HG02623 (cell line): ENCODE data around the gene VPS26A.
"Not testable (repeated sequence)": the region's sequence is repeated elsewhere in the genome, so short reads cannot be mapped to it uniquely, and the experiment has no call there.

Experiments
- ATAC-seq: cut with Tn5 transposase; IDR thresholded peaks from one replicate; pipeline ENCODE4 v1.9.1; 2021; ENCODE audit warnings: moderate library complexity; ENCODE audit not compliant: unreplicated experiment

Gene VPS26A

GRCh38 chr10:69102440-69102839 lies 21.5 kb upstream of the VPS26A start:
- no peak for ATAC-seq

- no peak for ATAC-seq
Measured at GRCh38 chr10:69103784-69104183, 20.2 kb upstream of the VPS26A start.

DNA sequence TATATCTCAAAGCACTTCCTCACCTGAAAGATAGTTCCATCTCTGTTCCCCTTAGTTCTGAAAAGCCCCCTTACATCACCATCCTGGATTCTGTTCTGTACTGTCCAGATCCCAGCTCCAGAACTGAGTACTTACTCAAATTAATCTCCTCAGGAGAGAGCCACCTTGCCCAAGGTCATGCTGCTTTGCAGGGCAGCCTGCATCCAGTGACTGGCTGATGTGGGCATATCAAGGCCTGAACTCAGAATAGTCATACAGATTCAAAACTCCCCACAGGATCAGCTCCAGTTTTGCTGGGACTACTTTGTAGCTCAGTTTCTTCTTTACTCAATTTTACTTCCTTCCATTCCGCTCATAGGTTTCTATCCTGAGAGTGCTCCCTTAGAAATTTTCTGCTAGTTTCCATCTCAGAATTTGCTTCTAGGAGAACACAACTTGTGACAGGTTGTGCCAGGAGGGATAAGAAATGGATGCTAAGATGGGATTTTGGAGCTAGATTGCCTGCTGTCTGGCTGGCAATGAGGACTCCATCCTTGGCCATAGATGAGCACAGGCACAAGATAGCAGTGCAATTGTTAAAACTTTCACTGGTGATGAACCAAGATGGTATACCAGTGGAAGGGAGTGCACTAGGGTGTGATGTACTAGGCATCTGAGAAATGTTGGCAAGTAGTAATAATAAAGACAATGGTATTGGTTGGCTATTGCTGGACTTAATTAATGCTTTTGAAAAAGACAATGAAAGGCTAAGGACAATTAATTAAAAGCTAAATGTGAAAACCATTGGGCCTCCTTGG lies 18.8 kb upstream of the VPS26A start:
- ATAC-seq: no peak

- no peak for ATAC-seq
Measured at GRCh38 chr10:69107176-69107490, 16.8 kb upstream of the VPS26A start.

DNA sequence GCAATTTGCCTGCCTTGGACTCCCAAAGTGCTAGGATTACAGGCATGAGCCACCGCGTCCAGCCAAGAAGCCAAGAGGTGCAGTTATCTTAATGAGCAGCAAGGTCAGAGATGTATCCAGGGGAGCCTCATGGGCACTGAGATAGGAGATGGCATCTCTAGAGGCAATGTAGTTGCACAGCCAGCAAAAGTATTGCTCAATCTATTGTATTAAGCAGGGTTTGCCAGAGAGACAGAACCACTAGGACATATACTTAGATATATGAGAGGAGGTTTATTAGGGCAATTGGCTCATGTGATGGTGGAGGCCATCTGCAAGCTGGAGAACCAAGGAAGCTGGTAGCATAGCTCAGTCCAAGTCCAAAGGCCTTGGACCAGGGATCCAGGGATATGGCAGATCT lies 16.3 kb upstream of the VPS26A start:
- ATAC-seq: no peak

DNA sequence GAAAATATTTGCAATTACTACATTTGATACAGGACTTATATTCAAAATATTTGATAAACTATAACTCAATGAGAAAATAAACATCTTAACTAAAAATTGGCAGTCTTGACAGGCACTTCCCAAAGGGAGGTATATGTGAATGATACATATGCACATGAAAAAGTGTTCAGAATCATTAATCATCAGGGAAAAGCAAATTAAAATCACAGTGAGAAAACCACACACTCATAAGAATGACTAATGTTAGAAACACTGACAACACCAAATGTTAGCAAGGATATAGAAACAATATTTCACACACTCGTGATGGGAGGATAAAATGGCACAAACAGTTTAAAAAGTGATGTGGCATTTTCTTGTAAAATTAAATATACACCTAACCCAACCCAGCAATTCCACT lies 4.1 kb upstream of the VPS26A start:
- no peak for ATAC-seq

- peak; percentile 31 for ATAC-seq
Measured at GRCh38 chr10:69123306-69123746, 652 bp upstream of the VPS26A start.

- peak; percentile 16 for ATAC-seq
Measured at GRCh38 chr10:69124563-69125268, 738 bp downstream of the VPS26A start.

- ATAC-seq: no peak
Measured at GRCh38 chr10:69125554-69125953, 1.6 kb downstream of the VPS26A start.

GRCh38 chr10:69130251-69130650 lies 6.3 kb downstream of the VPS26A start:
- no peak for ATAC-seq

DNA sequence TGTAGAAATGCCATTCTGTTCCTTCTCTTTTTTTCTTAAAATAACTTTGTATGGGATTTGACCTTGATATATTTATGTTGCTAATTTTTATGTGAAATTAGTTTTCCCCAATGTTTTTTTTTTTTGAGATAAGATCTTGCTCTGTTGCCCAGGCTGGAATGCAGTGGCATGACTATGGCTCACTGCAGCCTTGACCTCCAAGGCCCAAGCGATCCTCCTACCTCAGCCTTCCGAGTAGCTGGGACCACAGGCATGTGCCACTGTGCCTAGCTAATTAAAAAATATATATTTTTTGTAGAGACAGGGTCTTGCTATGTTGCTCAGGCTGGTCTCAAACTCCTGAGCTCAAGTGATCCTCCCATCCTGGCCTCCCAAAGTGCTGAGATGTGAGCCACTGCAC lies 16.0 kb downstream of the VPS26A start:
- no peak for ATAC-seq

DNA sequence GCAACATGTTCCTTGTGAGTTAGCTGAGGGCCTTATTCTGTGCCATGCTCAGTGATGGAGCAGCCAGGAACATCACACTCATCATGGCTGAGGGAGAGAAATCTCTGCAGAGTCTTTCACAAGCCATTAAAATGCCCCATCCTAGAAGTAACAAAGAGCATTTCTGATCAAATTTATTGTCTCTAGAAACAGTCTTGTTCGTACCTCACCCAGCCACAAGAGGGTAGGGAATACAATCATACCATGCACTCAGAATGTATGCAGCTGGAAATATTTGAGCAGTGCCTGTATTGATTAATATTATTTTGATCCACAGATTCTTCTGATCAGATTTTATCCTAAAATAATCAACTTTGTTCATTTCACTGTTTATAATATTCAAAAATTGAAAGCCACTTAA lies 17.3 kb downstream of the VPS26A start:
- no peak for ATAC-seq

- ATAC-seq: not testable (repeated sequence)
Measured at GRCh38 chr10:69142074-69142473, 18.1 kb downstream of the VPS26A start.

GRCh38 chr10:69142983-69143382 lies 19.0 kb downstream of the VPS26A start:
- ATAC-seq: no peak

DNA sequence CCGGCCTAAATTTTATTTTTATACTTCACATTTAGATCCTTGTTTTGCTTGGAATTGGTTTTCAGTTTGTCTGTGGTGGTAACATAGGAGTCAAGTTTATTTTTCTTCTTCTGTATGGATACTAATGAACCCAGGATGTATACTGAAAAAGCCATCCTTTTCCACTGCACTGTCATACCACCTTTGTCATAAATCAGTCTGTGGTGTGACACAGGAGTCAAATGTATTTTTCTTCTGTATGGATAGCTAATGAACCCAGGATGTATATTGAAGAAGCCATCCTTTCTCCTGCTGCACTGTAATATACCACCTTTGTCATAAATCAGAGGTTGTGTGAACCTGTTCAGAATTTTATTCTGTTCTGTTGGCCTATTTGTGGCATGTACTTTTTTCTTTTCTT lies 21.4 kb downstream of the VPS26A start:
- no peak for ATAC-seq

GRCh38 chr10:69145864-69146263 lies 21.9 kb downstream of the VPS26A start:
- ATAC-seq: no peak

- no peak for ATAC-seq
Measured at GRCh38 chr10:69146759-69147158, 22.8 kb downstream of the VPS26A start.

- no peak for ATAC-seq
Measured at GRCh38 chr10:69151984-69152383, 28.0 kb downstream of the VPS26A start.

- ATAC-seq: no peak
Measured at GRCh38 chr10:69153227-69153626, 29.2 kb downstream of the VPS26A start.

DNA sequence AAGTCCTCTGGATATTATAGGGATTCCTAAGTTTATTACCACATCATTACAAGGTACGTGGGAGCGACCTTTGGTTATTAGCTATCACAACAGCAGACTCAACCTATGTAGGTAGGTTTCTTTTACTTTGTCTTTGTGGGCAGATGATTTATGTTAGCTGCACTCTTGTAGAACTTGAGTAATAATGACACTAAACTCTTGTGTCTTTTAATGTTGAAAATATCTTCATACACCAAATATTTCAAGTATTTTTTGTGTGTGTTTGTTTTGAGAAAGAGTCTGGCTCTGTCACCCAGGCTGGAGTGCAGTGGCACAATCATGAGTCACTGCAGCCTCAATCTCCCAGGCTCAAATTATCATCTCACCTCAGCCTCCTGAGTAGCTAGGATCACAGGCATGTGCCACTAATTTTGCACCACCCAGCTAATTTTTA lies 36.8 kb downstream of the VPS26A start:
- no peak for ATAC-seq

GRCh38 chr10:69168493-69168892 lies 44.5 kb downstream of the VPS26A start:
- ATAC-seq: no peak

- ATAC-seq: no peak
Measured at GRCh38 chr10:69172241-69172982, 48.4 kb downstream of the VPS26A start.
